Measurements from ENCODE around the gene POU2F1. TPM values are rescaled to one million over a fixed set of nuclear protein-coding genes. Genes with fewer than 3 reads are reported as not detected.

Gene POU2F1
- total RNA-seq (4.1 TPM), polyA plus RNA-seq (2.6 TPM)
- long read RNA-seq, donor 1, result 0 reads
- long read RNA-seq, donor 2, full-length matches to known transcripts, result 1 of 1 reads
- long read RNA-seq, donor 2, partial matches to known transcripts, result 0 of 1 reads
- long read RNA-seq, donor 2, other reads (novel, unspliced or antisense), result 0 of 1 reads
- long read RNA-seq, donor 3, result 0 reads
- long read RNA-seq, donor 4, result 0 reads
- long read RNA-seq, donor 5, full-length matches to known transcripts, result 1 of 1 reads
- long read RNA-seq, donor 5, partial matches to known transcripts, result 0 of 1 reads
- long read RNA-seq, donor 5, other reads (novel, unspliced or antisense), result 0 of 1 reads
- long read RNA-seq, donor 6, result 0 reads
- long read RNA-seq, donor 7, result 0 reads
- long read RNA-seq, donor 8, full-length matches to known transcripts, result 2 of 2 reads
- long read RNA-seq, donor 8, partial matches to known transcripts, result 0 of 2 reads
- long read RNA-seq, donor 8, other reads (novel, unspliced or antisense), result 0 of 2 reads
- long read RNA-seq, donor 9, full-length matches to known transcripts, result 1 of 1 reads
- long read RNA-seq, donor 9, partial matches to known transcripts, result 0 of 1 reads
- long read RNA-seq, donor 9, other reads (novel, unspliced or antisense), result 0 of 1 reads
- long read RNA-seq, donor 10, full-length matches to known transcripts, result 1 of 1 reads
- long read RNA-seq, donor 10, partial matches to known transcripts, result 0 of 1 reads
- long read RNA-seq, donor 10, other reads (novel, unspliced or antisense), result 0 of 1 reads

GRCh38 chr1:167220537-167221125, at the start of gene POU2F1:
Gene POU2F1 (plus strand): TSS chr1:167220886. CDS start chr1:167220898, 12 bp downstream.
- H3K9me3 ChIP-seq (ENCODE audit: control insufficient read depth in 2 of 2, insufficient read depth in 1 of 2, low read length in 1 of 2), result peaks cover 0 to 2% of the 10 kb centered on the region in 2 donors
- peak; percentile 98 to 100 (median 99) for DNase-seq (ENCODE audit: low read depth in 6 of 9, low spot score in 9 of 9)
- H3K27ac ChIP-seq (ENCODE audit: low read depth in 1 of 2, low read length in 1 of 2), result peak within 1 kb of the TSS; percentile 98 to 99
- H3K36me3 ChIP-seq (ENCODE audit: control insufficient read depth in 2 of 2, insufficient read depth in 2 of 2, low read length in 1 of 2), result no peaks in the 10 kb centered on the region
- H3K4me3 ChIP-seq (ENCODE audit: low read length in 2 of 2), result peak within 1 kb of the TSS; percentile 91 to 99
- H3K4me1 ChIP-seq (ENCODE audit: control insufficient read depth in 2 of 2, insufficient read depth in 2 of 2, low read length in 2 of 2), result peaks cover 4 to 12% of the 10 kb centered on the region in 2 donors
- no peaks in the 10 kb centered on the region for H3K27me3 ChIP-seq (ENCODE audit: control insufficient read depth in 2 of 2, insufficient read depth in 1 of 2, low read length in 1 of 2)
- WGBS, result under 1% methylated on average over 53 of the region's 53 CpGs

- H3K27ac ChIP-seq (ENCODE audit: low read depth in 1 of 2, low read length in 1 of 2), result no peak overlapping the region
- no peaks in the 10 kb centered on the region for H3K36me3 ChIP-seq (ENCODE audit: control insufficient read depth in 2 of 2, insufficient read depth in 2 of 2, low read length in 1 of 2)
- no peak for DNase-seq (ENCODE audit: low read depth in 6 of 9, low spot score in 9 of 9)
- no peaks in the 10 kb centered on the region for H3K4me1 ChIP-seq (ENCODE audit: control insufficient read depth in 2 of 2, insufficient read depth in 2 of 2, low read length in 2 of 2)
- no peaks in the 10 kb centered on the region for H3K27me3 ChIP-seq (ENCODE audit: control insufficient read depth in 2 of 2, insufficient read depth in 1 of 2, low read length in 1 of 2)
- H3K9me3 ChIP-seq (ENCODE audit: control insufficient read depth in 2 of 2, insufficient read depth in 1 of 2, low read length in 1 of 2), result peaks cover 0 to 3% of the 10 kb centered on the region in 2 donors
- 96% methylated on average over 7 of the region's 7 CpGs for WGBS
- no peak overlapping the region for H3K4me3 ChIP-seq (ENCODE audit: low read length in 2 of 2)
These were observed 49.3 kb upstream of the POU2F1 start for GRCh38 chr1:167171286-167171929.

- Histone ChIP-seq H3K9me3 (ENCODE audit: control insufficient read depth in 2 of 2, insufficient read depth in 1 of 2, low read length in 1 of 2) (peaks cover 0 to 3% of the 10 kb centered on the region in 2 donors), H3K27ac (ENCODE audit: low read depth in 1 of 2, low read length in 1 of 2) (no peak overlapping the region), H3K36me3 (ENCODE audit: control insufficient read depth in 2 of 2, insufficient read depth in 2 of 2, low read length in 1 of 2) (no peaks in the 10 kb centered on the region), H3K4me1 (ENCODE audit: control insufficient read depth in 2 of 2, insufficient read depth in 2 of 2, low read length in 2 of 2) (no peaks in the 10 kb centered on the region), H3K27me3 (ENCODE audit: control insufficient read depth in 2 of 2, insufficient read depth in 1 of 2, low read length in 1 of 2) (no peaks in the 10 kb centered on the region), H3K4me3 (ENCODE audit: low read length in 2 of 2) (no peak overlapping the region)
- DNase-seq (ENCODE audit: low read depth in 6 of 9, low spot score in 9 of 9), result no peak
- WGBS, result 95% methylated on average over 5 of the region's 5 CpGs
These were observed 47.0 kb upstream of the POU2F1 start for GRCh38 chr1:167173516-167174184.

DNA sequence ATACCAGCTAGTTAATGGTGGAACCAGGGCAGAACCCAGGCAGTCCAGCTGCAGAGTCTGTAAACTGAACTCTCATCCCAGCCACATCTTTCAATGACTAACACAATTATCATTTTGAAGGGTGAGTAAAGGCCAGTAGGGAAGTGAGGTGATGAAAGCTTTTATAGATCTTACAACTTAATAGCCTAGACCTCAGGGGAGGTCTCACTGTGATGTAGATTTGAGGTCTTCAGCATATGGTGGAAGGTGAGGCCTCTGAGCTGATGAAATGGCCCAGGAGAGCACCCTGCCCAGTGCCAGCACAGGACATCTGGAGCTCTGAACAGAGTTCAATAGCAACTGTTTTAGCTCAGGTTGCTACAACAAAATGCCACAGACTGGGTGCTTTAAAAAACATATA, 44.8 kb upstream of the POU2F1 start:
- DNase-seq (ENCODE audit: low read depth in 6 of 9, low spot score in 9 of 9), result no peak
- H3K36me3 ChIP-seq (ENCODE audit: control insufficient read depth in 2 of 2, insufficient read depth in 2 of 2, low read length in 1 of 2), result no peaks in the 10 kb centered on the region
- no peak overlapping the region for H3K4me3 ChIP-seq (ENCODE audit: low read length in 2 of 2)
- no peaks in the 10 kb centered on the region for H3K4me1 ChIP-seq (ENCODE audit: control insufficient read depth in 2 of 2, insufficient read depth in 2 of 2, low read length in 2 of 2)
- H3K27ac ChIP-seq (ENCODE audit: low read depth in 1 of 2, low read length in 1 of 2), result no peak overlapping the region
- H3K27me3 ChIP-seq (ENCODE audit: control insufficient read depth in 2 of 2, insufficient read depth in 1 of 2, low read length in 1 of 2), result no peaks in the 10 kb centered on the region
- H3K9me3 ChIP-seq (ENCODE audit: control insufficient read depth in 2 of 2, insufficient read depth in 1 of 2, low read length in 1 of 2), result peaks cover 0 to 3% of the 10 kb centered on the region in 2 donors

- Histone ChIP-seq H3K27me3 (ENCODE audit: control insufficient read depth in 2 of 2, insufficient read depth in 1 of 2, low read length in 1 of 2) (no peaks in the 10 kb centered on the region), H3K36me3 (ENCODE audit: control insufficient read depth in 2 of 2, insufficient read depth in 2 of 2, low read length in 1 of 2) (no peaks in the 10 kb centered on the region), H3K4me3 (ENCODE audit: low read length in 2 of 2) (no peak overlapping the region), H3K4me1 (ENCODE audit: control insufficient read depth in 2 of 2, insufficient read depth in 2 of 2, low read length in 2 of 2) (no peaks in the 10 kb centered on the region), H3K9me3 (ENCODE audit: control insufficient read depth in 2 of 2, insufficient read depth in 1 of 2, low read length in 1 of 2) (peaks cover 0 to 3% of the 10 kb centered on the region in 2 donors), H3K27ac (ENCODE audit: low read depth in 1 of 2, low read length in 1 of 2) (no peak overlapping the region)
- DNase-seq (ENCODE audit: low read depth in 6 of 9, low spot score in 9 of 9), result no peak
- WGBS, result 0% methylated on average over 1 of the region's 1 CpG
These were observed 41.9 kb upstream of the POU2F1 start for GRCh38 chr1:167178831-167179230.

GRCh38 chr1:167182571-167183320, 37.9 kb upstream of the POU2F1 start:
- H3K36me3 ChIP-seq (ENCODE audit: control insufficient read depth in 2 of 2, insufficient read depth in 2 of 2, low read length in 1 of 2), result no peaks in the 10 kb centered on the region
- no peak overlapping the region for H3K27ac ChIP-seq (ENCODE audit: low read depth in 1 of 2, low read length in 1 of 2)
- H3K9me3 ChIP-seq (ENCODE audit: control insufficient read depth in 2 of 2, insufficient read depth in 1 of 2, low read length in 1 of 2), result no peaks in the 10 kb centered on the region
- DNase-seq (ENCODE audit: low read depth in 6 of 9, low spot score in 9 of 9), result no peak
- H3K4me1 ChIP-seq (ENCODE audit: control insufficient read depth in 2 of 2, insufficient read depth in 2 of 2, low read length in 2 of 2), result no peaks in the 10 kb centered on the region
- no peak overlapping the region for H3K4me3 ChIP-seq (ENCODE audit: low read length in 2 of 2)
- H3K27me3 ChIP-seq (ENCODE audit: control insufficient read depth in 2 of 2, insufficient read depth in 1 of 2, low read length in 1 of 2), result no peaks in the 10 kb centered on the region

GRCh38 chr1:167184081-167184480, 36.6 kb upstream of the POU2F1 start:
- Histone ChIP-seq H3K9me3 (ENCODE audit: control insufficient read depth in 2 of 2, insufficient read depth in 1 of 2, low read length in 1 of 2) (no peaks in the 10 kb centered on the region), H3K27ac (ENCODE audit: low read depth in 1 of 2, low read length in 1 of 2) (no peak overlapping the region), H3K27me3 (ENCODE audit: control insufficient read depth in 2 of 2, insufficient read depth in 1 of 2, low read length in 1 of 2) (no peaks in the 10 kb centered on the region), H3K4me1 (ENCODE audit: control insufficient read depth in 2 of 2, insufficient read depth in 2 of 2, low read length in 2 of 2) (no peaks in the 10 kb centered on the region), H3K36me3 (ENCODE audit: control insufficient read depth in 2 of 2, insufficient read depth in 2 of 2, low read length in 1 of 2) (no peaks in the 10 kb centered on the region), H3K4me3 (ENCODE audit: low read length in 2 of 2) (no peak overlapping the region)
- DNase-seq (ENCODE audit: low read depth in 6 of 9, low spot score in 9 of 9), result no peak
- 95% methylated on average over 2 of the region's 2 CpGs for WGBS

DNA sequence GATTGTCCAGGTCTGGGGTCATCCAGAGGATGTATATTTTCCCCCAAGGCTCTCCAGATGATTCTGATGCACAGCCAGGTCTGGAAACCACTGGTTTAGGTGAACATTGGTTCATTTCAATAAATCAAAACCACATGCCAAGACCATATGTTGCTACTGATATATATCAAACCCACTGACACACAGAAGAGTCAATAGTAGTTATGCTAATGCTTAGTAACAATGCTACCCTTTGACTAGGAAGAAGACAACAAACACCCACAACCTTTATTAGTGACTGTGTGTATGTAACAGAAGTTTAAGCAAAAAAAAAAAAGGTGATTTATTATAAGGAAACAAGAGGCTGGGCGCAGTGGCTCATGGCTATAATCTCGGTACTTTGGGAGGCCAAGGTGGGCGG, 35.6 kb upstream of the POU2F1 start:
- no peaks in the 10 kb centered on the region for H3K27me3 ChIP-seq (ENCODE audit: control insufficient read depth in 2 of 2, insufficient read depth in 1 of 2, low read length in 1 of 2)
- no peaks in the 10 kb centered on the region for H3K4me1 ChIP-seq (ENCODE audit: control insufficient read depth in 2 of 2, insufficient read depth in 2 of 2, low read length in 2 of 2)
- no peak overlapping the region for H3K4me3 ChIP-seq (ENCODE audit: low read length in 2 of 2)
- H3K27ac ChIP-seq (ENCODE audit: low read depth in 1 of 2, low read length in 1 of 2), result no peak overlapping the region
- H3K36me3 ChIP-seq (ENCODE audit: control insufficient read depth in 2 of 2, insufficient read depth in 2 of 2, low read length in 1 of 2), result no peaks in the 10 kb centered on the region
- H3K9me3 ChIP-seq (ENCODE audit: control insufficient read depth in 2 of 2, insufficient read depth in 1 of 2, low read length in 1 of 2), result no peaks in the 10 kb centered on the region
- DNase-seq (ENCODE audit: low read depth in 6 of 9, low spot score in 9 of 9), result no peak
- WGBS, result 95% methylated on average over 3 of the region's 3 CpGs

Measured in thymus (tissue), 14 donors.